K562 (cell line): ENCODE results near the gene PRSS35.
"Not testable (repeated sequence)": the region's sequence is repeated elsewhere in the genome, so short reads cannot be mapped to it uniquely, and the experiment has no call there.

ENCODE experiments used
- BRF2 ChIP-seq: IDR thresholded peaks from 3 replicates; pipeline ENCODE4 v1.6.1; 2011; ENCODE audit warnings: borderline replicate concordance, mild to moderate bottlenecking; ENCODE audit not compliant: insufficient read length, insufficient read depth
- CEBPZ ChIP-seq: fragments of 150-350 bp; IDR thresholded peaks from 2 replicates; pipeline ENCODE4 v1.6.1; 2014; ENCODE audit warnings: low read depth, mild to moderate bottlenecking, low read length, borderline replicate concordance
- CREB5 ChIP-seq: fragments of 250-450 bp; sonication (Bioruptor Pico); IDR thresholded peaks from 2 replicates; pipeline ENCODE4 v1.5.0; 2020; ENCODE audit warnings: mild to moderate bottlenecking
- MAFF ChIP-seq: IDR thresholded peaks from 2 replicates; pipeline ENCODE4 v1.6.1; 2012; ENCODE audit warnings: low read length, improper control_type of control experiment
- MYBL2 ChIP-seq, 2 experiments: fragments of 450-650 bp in 1 of 2; sonication (generic) in 1 of 2; formaldehyde crosslinking in 1 of 2; IDR thresholded peaks; 2 replicates each; pipeline versions ENCODE4 v1.6.1 to v1.8.1; 2017 to 2022; ENCODE audit warnings: borderline replicate concordance in 1 of 2, inconsistent platforms in 1 of 2, low read depth in 1 of 2, mild to moderate bottlenecking in 1 of 2, missing genetic modification reagents in 1 of 2, moderate library complexity in 1 of 2
- PATZ1 ChIP-seq: fragments of 250-450 bp; sonication (Bioruptor Pico); IDR thresholded peaks from 2 replicates; pipeline ENCODE4 v1.5.0; 2020; ENCODE audit warnings: mild to moderate bottlenecking, borderline replicate concordance
- SNRNP70 ChIP-seq: fragments of 200-400 bp; formaldehyde crosslinking; optimal IDR thresholded peaks from 2 replicates; pipeline ENCODE3; 2017; ENCODE audit warnings: low read depth, low read length
- SP1 ChIP-seq: sonication (generic); formaldehyde crosslinking; IDR thresholded peaks from 2 replicates; pipeline ENCODE4 v1.8.1; 2022; ENCODE audit warnings: mild to moderate bottlenecking, missing genetic modification reagents
- SRF ChIP-seq, 2 experiments: fragments of 250-450, 450-650 bp in 1 of 2; sonication (Bioruptor Pico) in 1 of 2; sonication (generic) in 1 of 2; formaldehyde crosslinking; IDR thresholded peaks; 2 replicates each; pipeline versions ENCODE4 v1.5.0 to v1.5.1; 2020 to 2022; ENCODE audit warnings: mild to moderate bottlenecking in 1 of 2, missing genetic modification reagents in 1 of 2
- TBL1XR1 ChIP-seq, 2 experiments: IDR thresholded peaks; 2 replicates each; pipeline ENCODE4 v1.6.1; 2012; ENCODE audit warnings: improper control_type of control experiment in 2 of 2, low read length in 2 of 2, mild to moderate bottlenecking in 1 of 2
- ZKSCAN3 ChIP-seq: fragments of 250-450 bp; sonication (Bioruptor Pico); IDR thresholded peaks from 2 replicates; pipeline ENCODE4 v1.4.0; 2020
- ZNF253 ChIP-seq: fragments of 250-450 bp; sonication (Bioruptor Pico); conservative IDR thresholded peaks from 2 replicates; pipeline ENCODE4 v1.6.1; 2021; ENCODE audit warnings: mild to moderate bottlenecking
- ZNF57 ChIP-seq: fragments of 450-650 bp; formaldehyde crosslinking; IDR thresholded peaks from 2 replicates; pipeline ENCODE4 v1.4.0; 2020; ENCODE audit warnings: mild to moderate bottlenecking, moderate library complexity

GRCh38 chr6:83481938-83482337 is 30.4 kb upstream of the PRSS35 start:
- not testable (repeated sequence) for TF ChIP-seq SRF (CRISPR knock-in tag; IDR thresholded peaks at IDR 0.05); ZKSCAN3; CREB5 (CRISPR knock-in tag); BRF2; TBL1XR1 (IDR thresholded peaks at IDR 0.05; ENCODE audit: low read length in 2 of 2); ZNF253 (CRISPR knock-in tag); SP1 (CRISPR knock-in tag); ZNF57 (CRISPR knock-in tag); SNRNP70; MYBL2 (IDR thresholded peaks at IDR 0.05; ENCODE audit: low read depth); MYBL2 (CRISPR knock-in tag; IDR thresholded peaks at IDR 0.05; ENCODE audit: borderline replicate concordance); CEBPZ; PATZ1 (CRISPR knock-in tag); MAFF
